Measurements from ENCODE around the gene ZNF563. TPM values are rescaled to one million over a fixed set of nuclear protein-coding genes. Genes with fewer than 3 reads are reported as not detected.
A peak's percentile ranks its signal among the peaks of the same experiment; 100 is the strongest.

Gene ZNF563
- total and polyA plus RNA-seq, 2 donors (not counting 1 experiment from before 2014, with no cell fraction given), result 1.5 to 7.3 TPM

DNA sequence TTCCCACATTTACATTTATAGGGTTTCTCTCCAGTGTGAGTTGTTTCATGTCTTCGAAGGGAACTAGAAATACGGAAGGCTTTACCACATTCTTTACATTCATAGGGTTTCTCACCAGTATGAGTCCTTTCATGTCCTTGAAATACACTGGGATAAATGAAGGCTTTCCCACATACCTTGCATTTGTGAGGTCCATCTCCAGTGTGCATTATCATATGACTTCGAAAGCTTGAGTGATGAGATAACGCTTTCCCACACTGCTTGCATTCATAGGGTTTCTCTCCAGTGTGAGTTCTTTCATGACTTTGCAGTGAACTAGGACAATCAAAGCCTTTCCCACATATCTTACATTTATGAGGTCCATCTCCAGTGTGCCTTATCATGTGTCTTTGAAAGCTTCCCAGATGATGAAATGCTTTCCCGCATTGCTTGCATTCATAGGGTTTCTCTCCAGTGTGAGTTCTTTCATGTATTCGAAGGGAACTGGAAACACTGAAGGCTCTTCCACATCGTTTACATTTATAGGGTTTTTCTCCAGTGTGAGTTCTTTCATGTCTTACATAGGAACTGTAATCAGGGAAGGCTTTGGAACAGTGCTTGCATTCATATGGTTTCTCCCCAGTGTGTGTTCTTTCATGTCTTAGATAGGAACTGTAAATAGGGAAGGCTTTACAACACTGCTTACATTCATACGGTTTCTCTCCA, 16.9 kb upstream of the ZNF563 start:
- Mint-ChIP-seq H3K27me3 (no peaks in the 10 kb centered on the region), H3K27ac (no peak overlapping the region), H3K4me3 (no peak overlapping the region), H3K9me3 (ENCODE audit: insufficient read depth) (peaks cover 25% of the 10 kb centered on the region), H3K4me1 (no peaks in the 10 kb centered on the region)
- Histone ChIP-seq H3K79me2 (ENCODE audit: control insufficient read depth, insufficient read depth, low read length) (no peaks in the 10 kb centered on the region), H3K4me1 (ENCODE audit: control insufficient read depth in 2 of 2, insufficient read depth in 2 of 2, low read length in 2 of 2) (no peaks in the 10 kb centered on the region), H4K20me1 (ENCODE audit: control insufficient read depth, insufficient read depth, low read length, poor library complexity, severe bottlenecking) (no peaks in the 10 kb centered on the region), H3K27me3 (replicated peaks in 1 of 4; ENCODE audit: control extremely low read depth in 1 of 4, control insufficient read depth in 3 of 4, insufficient read depth in 4 of 4, low read length in 3 of 4) (no peaks in the 10 kb centered on the region), H3K9me3 (ENCODE audit: control extremely low read depth in 1 of 3, control insufficient read depth in 2 of 3, insufficient read depth in 1 of 3, low read length in 2 of 3) (peaks cover 15 to 51% (median 27%) of the 10 kb centered on the region in 3 donors), H3K27ac (ENCODE audit: low read length in 2 of 2) (no peak overlapping the region), H3K9ac (ENCODE audit: low read length) (no peak overlapping the region), H3K36me3 (replicated peaks in 1 of 2; ENCODE audit: control extremely low read depth in 1 of 2, control insufficient read depth in 1 of 2, extremely low read depth in 1 of 2, insufficient read depth in 2 of 2, low read length in 1 of 2) (peaks cover 0 to 10% of the 10 kb centered on the region in 2 experiments), H3K4me2 (replicated peaks; ENCODE audit: low read depth, low read length, poor library complexity, severe bottlenecking) (no peak overlapping the region), H2AFZ (ENCODE audit: insufficient read depth, low read depth, low read length, poor library complexity, severe bottlenecking) (no peak overlapping the region), H3K4me3 (ENCODE audit: control extremely low read depth in 1 of 5, extremely low read depth in 1 of 5, insufficient read depth in 1 of 5, low read depth in 2 of 5, low read length in 4 of 5) (no peak overlapping the region)
- intact Hi-C loops (cut with micrococcal nuclease), result no loop called here
- ATAC-seq (ENCODE audit: low read depth) (no peak), DNase-seq (no peak)
- WGBS (ENCODE audit: insufficient coverage), result 93% methylated on average over 2 of the region's 8 CpGs
- POLR2A ChIA-PET, result no interaction called here
- CTCF ChIA-PET, result no interaction called here
- TF ChIP-seq, protein P1, sequence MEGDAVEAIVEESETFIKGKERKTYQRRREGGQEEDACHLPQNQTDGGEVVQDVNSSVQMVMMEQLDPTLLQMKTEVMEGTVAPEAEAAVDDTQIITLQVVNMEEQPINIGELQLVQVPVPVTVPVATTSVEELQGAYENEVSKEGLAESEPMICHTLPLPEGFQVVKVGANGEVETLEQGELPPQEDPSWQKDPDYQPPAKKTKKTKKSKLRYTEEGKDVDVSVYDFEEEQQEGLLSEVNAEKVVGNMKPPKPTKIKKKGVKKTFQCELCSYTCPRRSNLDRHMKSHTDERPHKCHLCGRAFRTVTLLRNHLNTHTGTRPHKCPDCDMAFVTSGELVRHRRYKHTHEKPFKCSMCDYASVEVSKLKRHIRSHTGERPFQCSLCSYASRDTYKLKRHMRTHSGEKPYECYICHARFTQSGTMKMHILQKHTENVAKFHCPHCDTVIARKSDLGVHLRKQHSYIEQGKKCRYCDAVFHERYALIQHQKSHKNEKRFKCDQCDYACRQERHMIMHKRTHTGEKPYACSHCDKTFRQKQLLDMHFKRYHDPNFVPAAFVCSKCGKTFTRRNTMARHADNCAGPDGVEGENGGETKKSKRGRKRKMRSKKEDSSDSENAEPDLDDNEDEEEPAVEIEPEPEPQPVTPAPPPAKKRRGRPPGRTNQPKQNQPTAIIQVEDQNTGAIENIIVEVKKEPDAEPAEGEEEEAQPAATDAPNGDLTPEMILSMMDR (IDR thresholded peaks at IDR 0.05), result no peak
- TF ChIP-seq EZH2 (IDR thresholded peaks at IDR 0.05; ENCODE audit: borderline replicate concordance, insufficient read depth, low read depth, low read length, poor library complexity, severe bottlenecking), result no peak

DNA sequence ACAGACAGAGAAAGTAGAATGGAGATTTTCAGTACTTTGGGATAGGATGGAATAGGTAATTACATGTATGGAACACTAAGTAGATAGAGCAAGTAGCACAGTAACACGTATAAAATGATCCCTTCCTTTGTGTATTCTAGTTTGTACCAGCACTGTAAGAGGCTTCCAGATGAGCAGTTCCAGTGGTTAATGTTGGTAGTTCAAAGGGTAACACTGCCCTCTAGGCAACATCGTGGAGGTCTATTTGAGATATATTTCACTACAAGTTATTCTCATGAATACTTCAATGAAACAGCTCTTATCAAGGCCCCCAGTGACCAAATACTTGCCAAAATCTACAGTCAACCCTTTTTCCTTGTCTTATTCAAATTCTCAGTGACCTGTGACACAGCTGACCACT, 13.5 kb upstream of the ZNF563 start:
- no peaks in the 10 kb centered on the region for H3K4me1 Mint-ChIP-seq
- no peak overlapping the region for H3K27ac Mint-ChIP-seq

More for the DNA sequence above, 13.5 kb upstream of the ZNF563 start:
- no peaks in the 10 kb centered on the region for H4K20me1 ChIP-seq (ENCODE audit: control insufficient read depth, insufficient read depth, low read length, poor library complexity, severe bottlenecking)
- ATAC-seq (ENCODE audit: low read depth), result peak; percentile 36
- DNase-seq, result peak; percentile 61
- no peaks in the 10 kb centered on the region for H3K4me1 ChIP-seq (ENCODE audit: control insufficient read depth in 2 of 2, insufficient read depth in 2 of 2, low read length in 2 of 2)
- H3K27ac ChIP-seq (ENCODE audit: low read length in 2 of 2), result no peak overlapping the region
- no CpG with 5 or more reads among the region's 2 CpGs for WGBS (ENCODE audit: insufficient coverage)
- no peak overlapping the region for H3K4me3 Mint-ChIP-seq
- H3K36me3 ChIP-seq (replicated peaks in 1 of 2; ENCODE audit: control extremely low read depth in 1 of 2, control insufficient read depth in 1 of 2, extremely low read depth in 1 of 2, insufficient read depth in 2 of 2, low read length in 1 of 2), result peaks cover 0 to 10% of the 10 kb centered on the region in 2 experiments
- intact Hi-C loops (cut with micrococcal nuclease), result loop anchor here (1.0 to 2.0 kb wide), 2 partner anchors 14 to 145 kb away; partner anchors contain the start of gene ZNF563
- H2AFZ ChIP-seq (ENCODE audit: insufficient read depth, low read depth, low read length, poor library complexity, severe bottlenecking), result no peak overlapping the region
- no peak overlapping the region for H3K9ac ChIP-seq (ENCODE audit: low read length)
- TF ChIP-seq EZH2 (IDR thresholded peaks at IDR 0.05; ENCODE audit: borderline replicate concordance, insufficient read depth, low read depth, low read length, poor library complexity, severe bottlenecking), result no peak
- TF ChIP-seq, protein P1 (IDR thresholded peaks at IDR 0.05), result peak; percentile 47
- no peaks in the 10 kb centered on the region for H3K27me3 Mint-ChIP-seq
- H3K9me3 Mint-ChIP-seq (ENCODE audit: insufficient read depth), result peaks cover 23% of the 10 kb centered on the region
- ChIA-PET CTCF (interaction anchor here (0.5 to 1.3 kb wide), 6 partner anchors 14 to 287 kb away, joined by 3 to 7 read pairs (median 4); no protein-coding TSS in a partner anchor), POLR2A (no interaction called here)
- H3K79me2 ChIP-seq (ENCODE audit: control insufficient read depth, insufficient read depth, low read length), result no peaks in the 10 kb centered on the region
- no peak overlapping the region for H3K4me2 ChIP-seq (replicated peaks; ENCODE audit: low read depth, low read length, poor library complexity, severe bottlenecking)
- peaks cover 11 to 30% (median 14%) of the 10 kb centered on the region in 3 donors for H3K9me3 ChIP-seq (ENCODE audit: control extremely low read depth in 1 of 3, control insufficient read depth in 2 of 3, insufficient read depth in 1 of 3, low read length in 2 of 3)
- H3K27me3 ChIP-seq (replicated peaks in 1 of 4; ENCODE audit: control extremely low read depth in 1 of 4, control insufficient read depth in 3 of 4, insufficient read depth in 4 of 4, low read length in 3 of 4), result no peaks in the 10 kb centered on the region
- no peak overlapping the region for H3K4me3 ChIP-seq (ENCODE audit: control extremely low read depth in 1 of 5, extremely low read depth in 1 of 5, insufficient read depth in 1 of 5, low read depth in 2 of 5, low read length in 4 of 5)

All from B cell (primary cell).